HCT116 (cell line): Measurements from ENCODE around the gene SLC25A42. TPM values are rescaled to one million over a fixed set of nuclear protein-coding genes. Genes with fewer than 3 reads are reported as not detected.

Experiments used
- ATAC-seq: fragments of 200-7000 bp; cut with Tn5 transposase; 2 replicates; pipeline ENCODE4 v1.9.1; 2020; ENCODE audit warnings: mild to moderate bottlenecking, moderate library complexity
- BruUV-seq: library from RNA; stranded (reverse); fragments of 400-500 nt; replicated peaks from 2 replicates; lab custom pipeline; 2021; lab: Mats Ljungman, UMichigan
- CTCF ChIA-PET: fragments of 300-600 bp; sonication (Branson Sonifier 250); formaldehyde crosslinking; loops from one replicate; lab custom pipeline; 2021; ENCODE audit warnings: antibody characterized with exemption; lab: Charles Lee
- POLR2A ChIA-PET: fragments of 300-600, 350-600 bp; sonication (Branson Sonifier 250); formaldehyde crosslinking; loops from one replicate; lab custom pipeline; 2021; ENCODE audit warnings: antibody characterized with exemption; lab: Charles Lee
- RAD21 ChIA-PET, 2 experiments: fragments of 300-600 bp; sonication (Branson Sonifier 250); formaldehyde crosslinking; loops; one replicate each; lab custom pipeline; 2023; ENCODE audit warnings: low total read pairs in 2 of 2; ENCODE audit not compliant: uncharacterized antibody in 2 of 2, unreplicated experiment in 2 of 2, low non-redundant PET in 1 of 2; lab: Charles Lee
- DNase-seq: peaks from one replicate; pipeline ENCODE4 v3.0.0-alpha.2; 2010; ENCODE audit warnings: low read depth, low spot score
- H2AFZ ChIP-seq: fragments of 200-600 bp; shearing (Covaris generic), sonication (generic); 2 replicates; pipeline ENCODE4 v1.6.1; 2017; ENCODE audit warnings: low read depth, mixed run types, mixed read lengths, antibody characterized with exemption, low read length; ENCODE audit not compliant: poor library complexity, severe bottlenecking
- H3K27ac ChIP-seq: 2 replicates; pipeline ENCODE4 v1.5.1; 2012; ENCODE audit warnings: low read depth, low read length
- H3K27me3 ChIP-seq: fragments of 200-600 bp; sonication (generic); 2 replicates; pipeline ENCODE4 v1.6.1; 2016; ENCODE audit warnings: mixed run types, low read length, mixed read lengths; ENCODE audit not compliant: insufficient read depth
- H3K36me3 ChIP-seq, 2 experiments: fragments of 200-500 bp in 1 of 2; fragments of 200-600 bp in 1 of 2; sonication (Bioruptor generic) in 1 of 2; sonication (generic) in 1 of 2; 2 replicates each; pipeline versions ENCODE4 v1.5.1 to v1.6.1; 2014 to 2016; ENCODE audit warnings: low read length in 2 of 2, inconsistent platforms in 1 of 2, mixed read lengths in 1 of 2, mixed run types in 1 of 2; ENCODE audit not compliant: insufficient read depth in 2 of 2, control insufficient read depth in 1 of 2
- H3K4me1 ChIP-seq, 2 experiments: fragments of 200-600 bp in 1 of 2; sonication (generic) in 1 of 2; 2 replicates each; pipeline versions ENCODE4 v1.5.1 to v1.6.1; 2012 to 2017; ENCODE audit warnings: low read length in 2 of 2, inconsistent platforms in 1 of 2, mild to moderate bottlenecking in 1 of 2, mixed read lengths in 1 of 2, mixed run types in 1 of 2, moderate library complexity in 1 of 2; ENCODE audit not compliant: insufficient read depth in 2 of 2, control insufficient read depth in 1 of 2
- H3K4me2 ChIP-seq: fragments of 200-600 bp; sonication (generic); 2 replicates; pipeline ENCODE4 v1.6.1; 2017; ENCODE audit warnings: mixed run types, low read length, mixed read lengths
- H3K4me3 ChIP-seq, 2 experiments: fragments of 200-600 bp in 1 of 2; sonication (generic) in 1 of 2; replicated peaks in 1 of 2; 2 replicates each; pipeline ENCODE4 v1.5.1; 2011 to 2016; ENCODE audit warnings: low read length in 2 of 2, control low read depth in 1 of 2, low read depth in 1 of 2, mild to moderate bottlenecking in 1 of 2, mixed read lengths in 1 of 2, mixed run types in 1 of 2
- H3K79me2 ChIP-seq: fragments of 200-600 bp; sonication (generic); 2 replicates; pipeline ENCODE4 v1.6.1; 2017; ENCODE audit warnings: mild to moderate bottlenecking, mixed run types, low read length, moderate library complexity, mixed read lengths; ENCODE audit not compliant: insufficient read depth
- H3K9ac ChIP-seq: fragments of 200-600 bp; sonication (generic); 2 replicates; pipeline ENCODE4 v1.6.1; 2016; ENCODE audit warnings: low read length, mixed read lengths
- H3K9me2 ChIP-seq: fragments of 200-600 bp; sonication (generic), shearing (Covaris generic); 2 replicates; pipeline ENCODE4 v1.6.1; 2017; ENCODE audit warnings: mixed run types, mild to moderate bottlenecking, moderate library complexity; ENCODE audit not compliant: insufficient read depth
- H3K9me3 ChIP-seq, 2 experiments: fragments of 200-500 bp in 1 of 2; fragments of 200-600 bp in 1 of 2; sonication (Bioruptor generic) in 1 of 2; sonication (generic) in 1 of 2; 2 replicates each; pipeline ENCODE4 v1.6.1; 2014 to 2017; ENCODE audit warnings: low read length in 2 of 2, mixed read lengths in 2 of 2, inconsistent platforms in 1 of 2, low read depth in 1 of 2, mild to moderate bottlenecking in 1 of 2, mixed run types in 1 of 2, moderate library complexity in 1 of 2; ENCODE audit not compliant: control insufficient read depth in 1 of 2, insufficient read depth in 1 of 2
- H4K20me1 ChIP-seq: fragments of 200-600 bp; sonication (generic), shearing (Covaris generic); 2 replicates; pipeline ENCODE4 v1.6.1; 2017; ENCODE audit warnings: mixed run types, mild to moderate bottlenecking, moderate library complexity; ENCODE audit not compliant: insufficient read depth
- ATF3 ChIP-seq: IDR thresholded peaks from 2 replicates; pipeline ENCODE4 v1.6.1; 2012
- CBX3 ChIP-seq: IDR thresholded peaks from 2 replicates; pipeline ENCODE4 v1.6.1; 2012; ENCODE audit warnings: low read depth
- CEBPB ChIP-seq: IDR thresholded peaks from 2 replicates; pipeline ENCODE4 v1.6.1; 2012; ENCODE audit warnings: low read depth
- CTCF ChIP-seq, 3 experiments: fragments of 200-600 bp in 1 of 3; sonication (generic) in 1 of 3; IDR thresholded peaks in 2 of 3; conservative IDR thresholded peaks in 1 of 3; 2 replicates each; pipeline ENCODE4 v1.5.1; 2012 to 2017; ENCODE audit warnings: low read depth in 2 of 3, low read length in 2 of 3, antibody characterized with exemption in 1 of 3, borderline replicate concordance in 1 of 3, control low read depth in 1 of 3, mild to moderate bottlenecking in 1 of 3, mixed read lengths in 1 of 3, mixed run types in 1 of 3, moderate library complexity in 1 of 3; ENCODE audit not compliant: insufficient read depth in 1 of 3
- EGR1 ChIP-seq: IDR thresholded peaks from 2 replicates; pipeline ENCODE4 v1.6.1; 2012; ENCODE audit warnings: low read depth
- ELF1 ChIP-seq: IDR thresholded peaks from 2 replicates; pipeline ENCODE4 v1.6.1; 2012; ENCODE audit warnings: low read depth, borderline replicate concordance
- EZH2 ChIP-seq: fragments of 200-600 bp; sonication (generic); IDR thresholded peaks from 2 replicates; pipeline ENCODE4 v1.6.1; 2017; ENCODE audit warnings: antibody characterized with exemption, mixed run types
- EZH2phosphoT487 ChIP-seq: fragments of 200-600 bp; IDR thresholded peaks from 2 replicates; pipeline ENCODE4 v1.6.1; 2018; ENCODE audit warnings: antibody characterized with exemption, borderline replicate concordance
- JUND ChIP-seq: IDR thresholded peaks from 2 replicates; pipeline ENCODE4 v1.6.1; 2012
- POLR2A ChIP-seq: IDR thresholded peaks from 2 replicates; pipeline ENCODE4 v1.7.0; 2011; ENCODE audit warnings: borderline replicate concordance; ENCODE audit not compliant: insufficient read depth, insufficient read length; ENCODE audit errors: extremely low read depth
- RAD21 ChIP-seq: IDR thresholded peaks from 2 replicates; pipeline ENCODE4 v1.6.1; 2012; ENCODE audit warnings: low read depth, mild to moderate bottlenecking
- SIN3A ChIP-seq: IDR thresholded peaks from 2 replicates; pipeline ENCODE4 v1.6.1; 2012; ENCODE audit warnings: low read depth
- SP1 ChIP-seq: IDR thresholded peaks from 2 replicates; pipeline ENCODE4 v1.6.1; 2012; ENCODE audit warnings: low read depth
- SRF ChIP-seq: IDR thresholded peaks from 2 replicates; pipeline ENCODE4 v1.6.1; 2012; ENCODE audit warnings: low read depth
- TCF7L2 ChIP-seq: IDR thresholded peaks from 2 replicates; pipeline ENCODE4 v1.7.0; 2011; ENCODE audit warnings: borderline replicate concordance, inconsistent platforms; ENCODE audit not compliant: insufficient read depth, insufficient read length; ENCODE audit errors: extremely low read depth
- YY1 ChIP-seq: IDR thresholded peaks from 2 replicates; pipeline ENCODE4 v1.6.1; 2011; ENCODE audit warnings: low read length, low read depth, moderate library complexity, mild to moderate bottlenecking; ENCODE audit not compliant: insufficient replicate concordance; ENCODE audit errors: extremely low read depth
- ZFX ChIP-seq: fragments of 450-650 bp; IDR thresholded peaks from 2 replicates; pipeline ENCODE4 v1.6.1; 2017
- intact Hi-C: fragments of 100-400 bp; cut with micrococcal nuclease; formaldehyde crosslinking; loops from 2 replicates; pipeline ENCODE4 v1.10.0; 2022
- total RNA-seq: library from RNA; stranded (reverse); gene quantifications from one replicate; pipeline ENCODE4 v1.2.1, GENCODE V29; 2021; ENCODE audit not compliant: unreplicated experiment
- TF ChIP-seq, protein P1 (sequence below): IDR thresholded peaks from 2 replicates; pipeline ENCODE4 v1.6.1; 2012; ENCODE audit warnings: low read depth
- TF ChIP-seq, protein P2 (sequence below): IDR thresholded peaks from 2 replicates; pipeline ENCODE4 v1.6.1; 2011; ENCODE audit warnings: mild to moderate bottlenecking, low read length, moderate library complexity; ENCODE audit not compliant: insufficient replicate concordance; ENCODE audit errors: extremely low read depth
- TF ChIP-seq, protein P3 (sequence below): IDR thresholded peaks from 2 replicates; pipeline ENCODE4 v1.6.1; 2012

Gene SLC25A42
- total RNA-seq, 1 experiment from 2014 or later = 10.2 TPM

- no peaks in the 10 kb centered on the region for H3K36me3 ChIP-seq
- no TSS peak for BruUV-seq
- H3K9me2 ChIP-seq = no peaks in the 10 kb centered on the region
- ATAC-seq = no peak
- TF ChIP-seq YY1 (no peak), POLR2A (no peak), EZH2phosphoT487 (no peak), CTCF (IDR thresholded peaks at IDR 0.05 in 2 of 3, conservative IDR thresholded peaks at IDR 0.05 in 1 of 3; ENCODE audit: borderline replicate concordance in 1 of 3, insufficient read depth in 1 of 3, low read depth in 2 of 3, low read length in 2 of 3) (no peak), ELF1 (no peak), TCF7L2 (no peak), SRF (no peak), CBX3 (no peak), RAD21 (no peak), CEBPB (no peak), EGR1 (no peak), SP1 (no peak), SIN3A (no peak), JUND (no peak), ATF3 (no peak), ZFX (no peak), EZH2 (no peak)
- TF ChIP-seq, protein P1, sequence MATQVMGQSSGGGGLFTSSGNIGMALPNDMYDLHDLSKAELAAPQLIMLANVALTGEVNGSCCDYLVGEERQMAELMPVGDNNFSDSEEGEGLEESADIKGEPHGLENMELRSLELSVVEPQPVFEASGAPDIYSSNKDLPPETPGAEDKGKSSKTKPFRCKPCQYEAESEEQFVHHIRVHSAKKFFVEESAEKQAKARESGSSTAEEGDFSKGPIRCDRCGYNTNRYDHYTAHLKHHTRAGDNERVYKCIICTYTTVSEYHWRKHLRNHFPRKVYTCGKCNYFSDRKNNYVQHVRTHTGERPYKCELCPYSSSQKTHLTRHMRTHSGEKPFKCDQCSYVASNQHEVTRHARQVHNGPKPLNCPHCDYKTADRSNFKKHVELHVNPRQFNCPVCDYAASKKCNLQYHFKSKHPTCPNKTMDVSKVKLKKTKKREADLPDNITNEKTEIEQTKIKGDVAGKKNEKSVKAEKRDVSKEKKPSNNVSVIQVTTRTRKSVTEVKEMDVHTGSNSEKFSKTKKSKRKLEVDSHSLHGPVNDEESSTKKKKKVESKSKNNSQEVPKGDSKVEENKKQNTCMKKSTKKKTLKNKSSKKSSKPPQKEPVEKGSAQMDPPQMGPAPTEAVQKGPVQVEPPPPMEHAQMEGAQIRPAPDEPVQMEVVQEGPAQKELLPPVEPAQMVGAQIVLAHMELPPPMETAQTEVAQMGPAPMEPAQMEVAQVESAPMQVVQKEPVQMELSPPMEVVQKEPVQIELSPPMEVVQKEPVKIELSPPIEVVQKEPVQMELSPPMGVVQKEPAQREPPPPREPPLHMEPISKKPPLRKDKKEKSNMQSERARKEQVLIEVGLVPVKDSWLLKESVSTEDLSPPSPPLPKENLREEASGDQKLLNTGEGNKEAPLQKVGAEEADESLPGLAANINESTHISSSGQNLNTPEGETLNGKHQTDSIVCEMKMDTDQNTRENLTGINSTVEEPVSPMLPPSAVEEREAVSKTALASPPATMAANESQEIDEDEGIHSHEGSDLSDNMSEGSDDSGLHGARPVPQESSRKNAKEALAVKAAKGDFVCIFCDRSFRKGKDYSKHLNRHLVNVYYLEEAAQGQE = no peak
- TF ChIP-seq, protein P2, sequence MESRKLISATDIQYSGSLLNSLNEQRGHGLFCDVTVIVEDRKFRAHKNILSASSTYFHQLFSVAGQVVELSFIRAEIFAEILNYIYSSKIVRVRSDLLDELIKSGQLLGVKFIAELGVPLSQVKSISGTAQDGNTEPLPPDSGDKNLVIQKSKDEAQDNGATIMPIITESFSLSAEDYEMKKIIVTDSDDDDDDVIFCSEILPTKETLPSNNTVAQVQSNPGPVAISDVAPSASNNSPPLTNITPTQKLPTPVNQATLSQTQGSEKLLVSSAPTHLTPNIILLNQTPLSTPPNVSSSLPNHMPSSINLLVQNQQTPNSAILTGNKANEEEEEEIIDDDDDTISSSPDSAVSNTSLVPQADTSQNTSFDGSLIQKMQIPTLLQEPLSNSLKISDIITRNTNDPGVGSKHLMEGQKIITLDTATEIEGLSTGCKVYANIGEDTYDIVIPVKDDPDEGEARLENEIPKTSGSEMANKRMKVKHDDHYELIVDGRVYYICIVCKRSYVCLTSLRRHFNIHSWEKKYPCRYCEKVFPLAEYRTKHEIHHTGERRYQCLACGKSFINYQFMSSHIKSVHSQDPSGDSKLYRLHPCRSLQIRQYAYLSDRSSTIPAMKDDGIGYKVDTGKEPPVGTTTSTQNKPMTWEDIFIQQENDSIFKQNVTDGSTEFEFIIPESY = no peak
- TF ChIP-seq, protein P3, sequence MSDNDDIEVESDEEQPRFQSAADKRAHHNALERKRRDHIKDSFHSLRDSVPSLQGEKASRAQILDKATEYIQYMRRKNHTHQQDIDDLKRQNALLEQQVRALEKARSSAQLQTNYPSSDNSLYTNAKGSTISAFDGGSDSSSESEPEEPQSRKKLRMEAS = no peak
- ChIA-PET CTCF (no interaction called here), RAD21 (no interaction called here), POLR2A (no interaction called here)
- no peaks in the 10 kb centered on the region for H3K79me2 ChIP-seq
- no peaks in the 10 kb centered on the region for H4K20me1 ChIP-seq
- no peaks in the 10 kb centered on the region for H3K9me3 ChIP-seq
- no peak overlapping the region for H3K9ac ChIP-seq
- no peak for DNase-seq
- H3K4me3 ChIP-seq = no peak overlapping the region
- intact Hi-C loops = no loop called here
- H3K27me3 ChIP-seq = no peaks in the 10 kb centered on the region
- no peak overlapping the region for H2AFZ ChIP-seq
- no peak overlapping the region for H3K27ac ChIP-seq
- no peak overlapping the region for H3K4me2 ChIP-seq
- no peaks in the 10 kb centered on the region for H3K4me1 ChIP-seq
Measured at GRCh38 chr19:19074196-19074882, 10.5 kb downstream of the SLC25A42 start.
